GM19467 (cell line): ENCODE results near the gene UHRF2.
"Not testable (repeated sequence)": the region's sequence is repeated elsewhere in the genome, so short reads cannot be mapped to it uniquely, and the experiment has no call there.

Source experiments
- ATAC-seq: cut with Tn5 transposase; IDR thresholded peaks from one replicate; pipeline ENCODE4 v1.9.1; 2021; ENCODE audit warnings: mild to moderate bottlenecking, moderate library complexity; ENCODE audit not compliant: unreplicated experiment

Gene UHRF2

DNA sequence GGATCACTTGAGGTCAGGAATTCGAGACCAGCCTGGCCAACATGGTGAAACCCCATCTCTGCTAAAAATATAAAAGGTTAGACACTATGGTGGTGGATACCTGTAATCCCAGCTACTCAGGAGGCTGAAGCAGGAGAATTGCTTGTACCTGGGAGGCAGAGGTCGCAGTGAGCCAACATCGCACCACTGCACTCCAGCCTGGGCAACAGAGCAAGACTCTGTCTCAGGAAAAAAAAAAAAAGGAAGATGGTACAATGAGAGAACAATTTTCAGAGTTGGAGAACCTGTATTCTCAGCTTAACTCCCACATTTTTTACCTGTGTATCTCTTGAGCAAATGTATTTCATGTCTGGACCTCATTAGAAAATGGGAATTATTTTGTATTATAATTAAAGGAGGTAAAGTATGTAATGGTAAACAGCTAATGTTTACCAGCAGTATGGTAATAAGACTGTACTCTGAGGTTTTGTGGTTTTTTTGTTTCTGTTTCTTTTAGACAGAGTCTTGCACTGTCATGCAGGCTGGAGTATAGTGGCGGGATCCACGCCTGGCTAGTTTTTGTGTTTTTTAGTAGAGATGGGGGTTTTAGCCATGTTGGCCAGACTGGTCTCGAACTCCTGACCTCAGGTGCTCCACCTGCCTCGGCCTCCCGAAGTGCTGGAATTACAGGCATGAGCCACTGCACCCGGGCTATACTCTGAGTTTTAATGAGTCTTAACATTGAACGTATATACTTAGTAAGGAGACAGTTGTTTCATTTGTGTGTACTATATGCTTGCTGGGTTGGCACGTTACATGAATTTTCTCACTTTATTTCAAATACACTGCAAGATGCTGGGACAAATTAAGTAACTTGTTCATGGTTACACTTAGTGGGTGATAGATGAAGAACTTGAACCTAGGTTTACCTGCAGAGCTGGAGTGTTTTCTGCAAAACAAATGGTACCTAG, 16.2 kb downstream of the UHRF2 start:
- ATAC-seq: peak; percentile 90

DNA sequence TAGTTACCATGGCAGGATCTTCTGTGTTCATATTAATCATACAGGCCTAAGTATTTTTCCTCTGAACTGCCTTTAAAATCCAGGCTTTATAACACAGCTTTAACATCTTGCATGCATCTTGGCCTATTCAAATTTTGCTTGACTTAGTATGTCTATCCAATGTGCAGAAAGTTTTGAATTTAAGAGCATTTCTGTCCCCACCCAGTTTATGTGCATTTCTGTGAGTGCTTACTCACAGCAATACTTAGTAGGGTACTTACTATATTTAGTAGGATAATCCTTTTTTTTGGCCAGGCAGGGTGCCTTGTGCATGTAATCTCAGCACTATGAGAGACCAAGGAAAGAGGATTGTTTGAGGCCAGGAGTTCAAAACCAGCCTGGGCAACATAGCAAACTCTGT, 18.0 kb downstream of the UHRF2 start:
- no peak for ATAC-seq

DNA sequence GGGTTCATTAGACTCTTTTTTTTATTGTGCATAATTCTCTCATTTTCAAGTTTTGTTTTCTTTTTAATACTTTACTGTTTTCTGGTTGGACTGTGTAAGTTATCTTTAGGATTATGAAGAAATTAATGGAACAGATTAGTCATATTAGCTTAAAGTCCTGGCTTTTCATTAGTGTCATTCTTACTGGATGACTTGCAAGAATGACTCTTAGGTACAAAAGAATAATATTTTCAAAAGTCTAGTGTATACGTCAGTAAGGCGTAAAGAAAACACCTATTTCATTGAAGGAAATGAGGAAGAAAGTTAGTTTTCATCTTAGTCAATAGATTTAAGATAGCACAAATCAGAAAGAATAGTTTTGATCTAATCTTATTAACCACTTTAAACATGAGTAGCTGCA, 20.4 kb downstream of the UHRF2 start:
- no peak for ATAC-seq

DNA sequence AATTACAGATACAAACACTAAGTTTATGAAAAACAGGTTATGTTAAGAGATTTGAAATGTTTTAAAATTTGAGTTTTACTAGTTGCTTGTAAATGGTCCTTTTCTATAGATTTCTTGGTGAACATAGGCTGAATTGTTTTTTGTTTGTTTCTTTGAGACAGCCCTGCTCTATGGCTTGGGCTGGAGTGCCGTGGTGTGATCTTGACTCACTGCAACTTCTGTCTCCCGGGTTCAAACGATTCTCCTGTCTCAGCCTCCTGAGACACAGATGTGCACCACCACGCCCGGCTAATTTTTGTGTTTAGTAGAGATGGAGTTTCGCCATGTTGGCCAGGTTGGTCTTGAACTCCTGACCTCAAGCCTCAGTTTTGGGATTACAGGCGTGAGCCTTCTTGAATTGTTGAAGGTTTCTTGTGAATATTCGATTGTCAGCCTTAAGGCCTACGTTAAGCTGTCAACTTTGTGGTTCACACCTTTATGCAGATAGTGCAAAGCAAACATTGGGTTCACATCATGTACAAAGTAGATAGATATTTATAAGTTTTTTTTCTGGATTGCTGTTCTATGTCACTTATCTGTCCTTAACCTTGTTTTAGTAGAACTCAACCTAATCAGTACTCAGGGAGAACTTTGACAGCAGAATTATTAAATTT, 26.2 kb downstream of the UHRF2 start:
- ATAC-seq: no peak

DNA sequence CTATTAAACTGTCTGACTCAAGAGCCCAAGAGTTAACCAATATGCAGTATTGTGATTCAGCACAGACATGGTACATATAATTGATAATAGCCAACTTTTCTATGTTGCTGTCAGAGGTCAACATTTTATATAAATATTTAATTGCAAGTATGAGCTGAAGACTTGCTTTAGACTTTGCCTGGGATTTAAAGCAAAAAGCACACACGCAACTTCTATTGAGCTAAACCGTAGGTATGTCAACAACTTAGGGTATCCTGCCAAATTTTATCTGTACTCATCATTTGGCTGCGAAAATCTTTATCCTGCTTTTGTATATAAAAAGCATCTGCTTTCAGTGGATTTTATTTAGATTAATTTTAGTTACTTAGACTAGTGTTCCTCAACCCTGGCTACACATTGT, 27.4 kb downstream of the UHRF2 start:
- ATAC-seq: no peak

DNA sequence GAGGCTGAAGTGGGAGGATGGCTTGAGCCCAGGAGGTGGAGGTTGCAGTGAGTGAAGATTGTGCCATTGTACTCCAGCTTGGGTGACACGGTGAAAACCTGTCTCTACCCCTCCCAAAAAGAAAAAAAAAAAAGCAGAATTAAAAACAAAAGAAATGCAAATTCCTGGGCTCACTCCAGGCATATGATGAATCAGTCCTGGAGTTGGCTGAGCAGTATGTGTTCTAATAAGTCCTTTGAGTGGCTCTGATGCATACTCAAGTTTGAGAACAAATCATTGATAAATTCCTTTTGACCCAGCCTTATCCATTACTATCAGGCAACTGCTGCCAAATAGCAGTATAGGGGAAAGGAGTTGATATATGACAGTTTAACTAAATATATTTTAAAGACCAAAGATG, 28.3 kb downstream of the UHRF2 start:
- no peak for ATAC-seq

DNA sequence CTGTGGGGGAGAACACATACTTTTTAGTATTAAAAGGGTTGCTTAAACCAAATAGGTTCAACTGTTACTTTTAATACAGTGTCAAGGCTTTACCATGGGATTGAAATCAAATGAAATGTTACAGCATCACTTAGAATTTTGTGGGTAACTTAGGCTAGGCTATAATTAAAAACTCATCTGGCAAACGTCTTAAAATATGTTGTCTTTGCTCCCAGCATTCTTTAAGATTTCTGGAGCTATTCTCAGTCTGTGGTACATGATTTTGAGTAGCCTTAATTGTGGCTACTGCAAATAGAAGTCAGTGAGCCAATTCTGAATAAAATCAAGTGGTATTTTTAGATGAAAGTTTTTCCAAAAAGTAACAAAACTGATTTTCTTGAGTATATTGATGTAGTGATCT, 30.7 kb downstream of the UHRF2 start:
- no peak for ATAC-seq

DNA sequence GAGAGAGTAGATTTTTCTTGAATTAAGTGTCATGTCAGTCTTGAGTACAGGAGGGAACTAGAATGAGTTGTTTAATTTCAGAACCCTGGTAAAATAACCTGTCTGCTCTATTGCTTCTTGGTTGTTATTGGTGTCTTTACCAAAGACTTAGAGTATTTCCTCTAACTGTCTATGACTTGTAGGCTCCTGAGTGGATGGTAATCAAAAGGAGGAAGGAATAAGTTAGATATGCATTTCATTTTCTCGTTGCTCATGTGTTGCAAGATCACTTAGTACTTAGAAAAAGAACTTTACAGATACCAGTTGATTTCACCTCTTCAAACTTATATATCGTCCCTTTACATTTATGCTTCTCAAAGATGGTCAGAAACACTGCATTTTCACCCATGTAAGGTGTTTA, 31.1 kb downstream of the UHRF2 start:
- no peak for ATAC-seq

DNA sequence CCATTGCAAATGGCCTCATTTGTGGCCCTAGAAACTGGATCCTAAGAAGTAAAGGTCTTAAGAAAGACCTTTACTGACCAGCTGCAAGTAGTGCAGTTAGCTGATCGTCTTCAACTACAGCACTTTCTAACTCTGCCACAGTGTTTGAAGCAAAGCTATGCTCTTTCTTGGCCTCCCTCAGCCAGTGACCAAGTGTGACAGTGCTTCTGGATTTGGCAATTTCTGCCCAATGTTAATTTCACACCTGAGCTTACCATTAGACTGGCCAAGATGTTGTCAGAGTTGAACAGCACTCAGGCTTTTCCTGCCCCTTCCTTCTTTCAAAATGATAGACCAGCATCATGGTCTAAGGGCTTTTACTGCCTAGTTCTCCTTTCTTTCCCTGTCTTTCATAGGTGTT, 36.1 kb downstream of the UHRF2 start:
- ATAC-seq: no peak

DNA sequence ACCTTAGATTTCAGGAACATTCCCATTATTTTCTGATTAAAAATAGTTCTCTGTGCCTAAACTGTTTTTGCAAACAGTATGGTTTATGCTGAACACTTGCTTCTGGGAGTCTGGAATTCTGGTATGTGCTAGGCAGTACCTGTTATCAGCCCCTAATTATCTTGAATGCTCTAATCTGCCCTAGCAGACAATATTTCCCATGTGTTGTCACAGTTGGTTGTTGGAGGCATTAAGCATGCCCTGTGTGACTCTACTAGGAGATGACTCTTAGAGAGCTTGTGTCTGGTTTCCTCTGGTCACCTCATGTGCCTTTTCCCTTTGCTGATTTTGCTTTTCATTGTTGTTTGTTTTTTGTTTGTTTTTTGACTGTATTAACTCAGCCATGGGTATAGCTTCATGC, 36.6 kb downstream of the UHRF2 start:
- ATAC-seq: no peak

DNA sequence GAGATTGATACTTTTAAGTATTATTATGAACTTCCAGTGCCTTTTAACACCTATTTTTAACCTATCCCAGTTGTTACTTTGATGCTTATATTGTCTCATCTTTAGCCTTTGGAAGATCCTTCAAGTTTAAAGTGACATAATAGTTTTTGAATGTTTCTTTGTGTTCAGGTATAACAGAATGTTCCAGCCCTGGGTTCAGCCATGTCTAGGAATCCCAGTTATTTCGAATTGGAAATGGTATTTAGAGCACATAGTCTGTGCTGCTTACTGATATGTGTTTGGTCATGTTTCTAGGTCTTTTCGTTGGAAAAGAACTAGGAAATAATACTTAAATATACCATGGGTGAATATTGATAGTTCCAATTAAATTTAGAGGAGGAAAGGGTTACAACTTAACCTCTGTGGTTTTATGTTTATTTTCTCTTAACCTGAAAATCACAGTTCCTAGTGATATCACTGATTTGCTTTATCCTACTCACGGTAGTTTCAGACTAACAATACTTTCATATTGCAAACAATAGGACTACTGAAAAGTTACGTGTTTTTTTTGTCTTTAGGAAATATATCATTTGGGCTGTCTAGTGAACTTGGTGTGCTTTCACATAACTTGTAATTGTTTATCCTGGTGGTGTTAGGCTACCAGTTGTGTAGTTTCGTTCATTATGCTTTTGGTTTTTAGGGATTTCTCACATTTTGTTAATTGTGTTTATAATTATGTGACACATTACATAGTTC, 37.8 kb downstream of the UHRF2 start:
- ATAC-seq: no peak

DNA sequence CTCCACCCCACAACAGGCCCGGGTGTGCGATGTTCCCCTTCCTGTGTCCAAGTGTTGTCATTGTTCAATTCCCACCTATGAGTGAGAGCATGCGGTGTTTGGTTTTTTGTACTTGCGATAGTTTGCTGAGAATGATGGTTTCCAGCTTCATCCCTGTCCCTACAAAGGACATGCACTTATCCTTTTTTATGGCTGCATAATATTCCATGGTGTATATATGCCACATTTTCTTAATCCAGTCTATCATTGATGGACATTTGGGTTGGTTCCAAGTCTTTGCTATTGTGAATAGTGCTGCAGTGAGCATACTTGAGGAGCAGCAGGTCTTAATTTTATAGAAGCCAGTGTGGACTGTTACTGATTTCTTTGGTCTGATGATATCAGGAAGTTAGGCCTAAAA, 42.3 kb downstream of the UHRF2 start:
- not testable (repeated sequence) for ATAC-seq

DNA sequence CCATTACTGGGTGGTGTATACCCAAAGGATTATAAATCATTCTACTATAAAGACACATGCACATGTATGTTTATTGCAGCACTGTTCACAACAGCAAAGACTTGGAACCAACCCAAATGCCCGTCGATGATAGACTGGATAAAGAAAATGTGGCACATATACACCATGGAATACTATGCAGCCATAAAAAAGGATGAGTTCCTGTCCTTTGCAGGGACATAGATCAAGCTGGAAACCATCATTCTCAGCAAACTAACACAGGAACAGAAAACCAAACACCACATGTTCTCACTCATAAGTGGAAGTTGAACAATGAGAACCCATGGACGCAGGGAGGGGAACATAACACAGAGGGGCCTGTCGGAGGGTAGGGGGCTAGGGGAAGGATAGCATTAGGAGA, 45.7 kb downstream of the UHRF2 start:
- ATAC-seq: not testable (repeated sequence)

DNA sequence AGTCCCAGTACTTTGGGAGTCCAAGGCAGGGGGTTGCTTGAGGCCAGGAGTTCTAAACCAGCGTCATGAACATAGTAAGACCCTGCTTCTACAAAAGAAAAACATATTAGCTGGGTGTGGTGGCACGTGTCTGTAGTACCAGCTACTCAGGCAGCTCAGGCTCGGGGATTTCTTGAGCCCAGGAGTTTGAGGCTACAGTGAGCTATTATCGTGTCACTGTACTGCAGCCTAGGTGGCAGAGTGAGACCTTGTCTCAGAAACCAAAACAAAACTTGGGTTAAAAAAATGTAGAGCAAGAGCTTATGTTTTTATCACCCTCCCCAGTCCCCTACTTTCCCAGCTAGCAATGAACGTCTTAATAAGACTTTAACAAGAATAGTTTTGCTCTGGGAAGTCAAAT, 46.7 kb downstream of the UHRF2 start:
- ATAC-seq: no peak

DNA sequence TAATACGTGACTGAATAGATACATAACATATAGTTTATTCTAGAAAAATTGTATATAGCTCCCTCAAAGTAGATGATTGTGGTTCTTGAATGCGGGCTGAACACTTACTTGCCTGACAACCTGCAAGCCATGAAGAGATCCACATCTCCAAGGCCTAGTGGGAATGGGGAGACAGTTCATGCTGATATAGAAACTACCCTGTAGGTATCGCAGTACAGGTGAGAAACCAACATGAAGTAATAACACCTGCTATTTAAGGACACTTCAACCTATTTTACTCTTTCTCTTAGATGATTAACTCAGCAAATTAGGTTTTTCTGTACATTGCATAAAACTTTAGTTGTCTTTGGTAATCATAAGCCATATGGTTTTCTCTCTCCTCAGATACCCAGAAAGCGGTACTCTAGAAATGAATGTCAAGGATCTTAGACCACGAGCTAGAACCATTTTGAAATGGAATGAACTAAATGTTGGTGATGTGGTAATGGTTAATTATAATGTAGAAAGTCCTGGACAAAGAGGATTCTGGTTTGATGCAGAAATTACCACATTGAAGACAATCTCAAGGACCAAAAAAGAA, 47.3 kb downstream of the UHRF2 start:
- no peak for ATAC-seq

DNA sequence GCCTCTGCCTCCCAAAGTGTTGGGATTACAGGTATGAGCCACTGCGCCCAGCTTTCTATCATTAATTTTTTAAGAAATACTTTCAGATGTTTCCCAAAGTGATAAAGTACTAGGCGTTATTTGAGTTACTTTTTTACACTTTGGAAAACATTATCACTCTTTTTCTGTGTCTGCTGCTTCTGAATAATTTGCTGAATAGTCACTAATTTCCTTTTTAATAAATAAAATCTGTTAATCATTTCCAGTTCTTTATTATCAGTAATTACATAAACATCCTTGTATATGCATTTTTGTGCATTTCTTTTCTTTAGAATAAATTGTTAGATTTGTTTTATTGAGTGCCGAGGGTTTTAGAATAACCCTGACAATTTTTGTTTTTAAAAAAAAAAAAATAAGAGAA, 48.6 kb downstream of the UHRF2 start:
- ATAC-seq: no peak

DNA sequence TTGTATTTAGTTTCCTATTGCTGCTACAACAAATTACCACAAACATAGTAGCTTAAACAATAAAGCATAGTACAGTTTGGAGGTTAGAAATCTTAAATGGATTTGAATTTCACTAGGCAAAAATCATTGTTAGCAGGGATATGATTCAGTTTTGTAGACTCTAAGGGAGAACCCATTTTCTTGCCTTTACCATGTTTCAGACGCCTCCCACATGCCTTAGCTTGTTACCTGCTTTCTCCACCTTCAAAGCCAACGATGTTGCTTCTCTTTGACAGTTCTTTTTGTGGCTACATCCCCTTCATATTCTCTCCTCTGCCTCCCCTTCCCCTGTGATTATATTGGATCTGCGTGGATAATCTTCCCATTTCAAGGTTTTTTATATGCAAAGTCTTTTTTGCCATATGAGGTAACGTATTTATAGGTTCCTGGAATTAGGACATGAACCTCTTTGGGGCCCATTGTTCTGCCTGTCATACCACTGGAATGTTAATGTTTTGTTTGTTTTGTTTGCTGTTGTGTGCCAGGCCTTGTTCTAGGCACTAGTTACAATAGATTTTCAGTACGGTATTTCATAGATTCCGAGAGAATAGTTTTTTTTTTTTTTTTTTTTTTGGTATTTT, 54.1 kb downstream of the UHRF2 start:
- ATAC-seq: no peak

DNA sequence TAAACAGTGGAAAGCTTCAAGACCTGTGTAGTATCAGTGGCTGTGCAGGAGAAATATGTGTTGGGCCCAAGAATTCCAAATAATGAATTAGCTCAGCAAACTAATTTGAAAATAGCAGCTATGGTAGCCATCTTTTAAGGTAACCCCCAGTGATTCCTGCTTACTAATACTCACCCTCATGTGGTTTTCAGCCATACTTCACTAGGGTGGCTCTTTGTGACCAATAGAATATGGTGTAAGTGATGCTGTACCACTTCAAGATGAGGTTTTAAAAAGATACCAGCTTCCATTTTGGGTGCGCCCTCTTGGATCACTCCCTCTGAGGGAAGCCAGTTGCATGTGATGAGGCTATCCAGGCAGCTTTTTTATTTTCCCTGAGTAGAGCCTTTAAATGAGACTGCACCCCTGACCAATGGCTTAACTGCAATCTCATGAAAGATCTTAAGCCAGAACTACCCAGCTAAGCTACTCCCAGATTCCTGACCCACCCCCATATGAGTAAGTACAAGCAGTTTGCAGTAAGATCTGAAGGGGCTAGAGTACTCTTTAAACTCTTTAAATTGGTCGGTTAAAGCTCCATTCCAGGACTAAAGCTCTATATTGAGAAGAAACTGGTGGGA, 58.3 kb downstream of the UHRF2 start:
- no peak for ATAC-seq

DNA sequence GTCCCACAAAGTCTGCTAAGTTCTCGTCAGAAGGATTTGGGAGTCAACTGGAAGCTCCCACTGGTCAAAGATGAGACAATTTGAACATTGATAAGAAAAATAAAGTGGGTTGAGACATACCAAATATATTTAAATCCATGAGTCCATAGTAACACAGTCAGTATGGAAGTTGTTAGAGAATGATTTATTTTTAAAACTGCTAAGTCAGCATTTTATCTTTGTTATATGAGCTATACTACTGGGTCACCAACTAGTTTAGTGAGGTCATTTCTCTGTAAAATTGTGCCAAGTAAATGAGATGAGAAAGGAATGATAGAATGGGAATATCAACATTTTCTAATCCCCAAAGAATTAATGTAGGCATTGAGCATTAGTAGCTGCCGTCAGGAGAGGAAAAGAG, 60.2 kb downstream of the UHRF2 start:
- ATAC-seq: no peak

DNA sequence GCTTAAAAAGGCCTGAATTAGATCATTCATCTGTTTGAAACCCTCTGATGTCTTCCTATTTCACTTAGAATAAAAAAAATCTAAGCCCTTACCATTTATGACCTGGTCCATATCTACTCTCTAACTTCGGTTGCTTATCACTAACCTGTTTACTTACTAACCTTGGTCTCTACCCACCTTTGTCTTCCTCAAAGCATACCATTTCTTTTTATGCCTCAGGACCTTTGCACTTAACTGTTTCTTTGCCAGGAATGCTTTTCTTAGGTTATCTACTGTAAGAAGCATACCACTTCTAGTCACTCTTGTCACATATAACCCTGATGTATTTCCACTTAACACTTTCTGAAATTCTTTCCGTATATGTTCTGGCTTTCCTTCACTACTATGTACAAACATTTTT, 67.0 kb downstream of the UHRF2 start:
- no peak for ATAC-seq
